DND-41 (cell line): ENCODE results near the gene CD63.

Source experiments
- EZH2 ChIP-seq: IDR thresholded peaks from 3 replicates; pipeline ENCODE4 v1.6.1; 2012; ENCODE audit warnings: borderline replicate concordance, low read depth, mild to moderate bottlenecking, moderate library complexity, low read length, inconsistent platforms; ENCODE audit not compliant: severe bottlenecking
- TF ChIP-seq, protein P1 (sequence below): IDR thresholded peaks from 2 replicates; pipeline ENCODE4 v1.5.1; 2012; ENCODE audit warnings: borderline replicate concordance, low read length, moderate library complexity, mild to moderate bottlenecking; ENCODE audit not compliant: poor library complexity, severe bottlenecking; ENCODE audit errors: extremely low read depth

DNA sequence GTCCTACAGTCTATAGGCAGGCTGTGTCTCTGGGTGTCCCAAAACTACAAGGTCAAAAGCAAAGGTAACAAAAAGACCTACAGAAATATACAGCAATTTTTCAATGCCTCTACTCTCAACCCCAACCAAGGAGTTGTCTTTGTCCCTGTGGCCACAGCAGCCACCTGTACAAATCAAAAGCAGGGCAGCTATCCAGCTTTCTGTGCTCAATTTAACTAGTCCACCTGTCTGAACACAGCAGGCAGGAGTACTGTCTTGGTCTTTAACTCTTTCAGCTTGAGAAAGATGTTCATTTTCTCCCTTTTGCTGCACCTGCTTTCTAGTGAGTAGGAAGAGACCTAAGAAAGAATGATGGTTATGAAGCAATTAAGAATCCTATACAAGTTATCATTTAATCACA is 33.8 kb upstream of the CD63 start:
- TF ChIP-seq, protein P1, sequence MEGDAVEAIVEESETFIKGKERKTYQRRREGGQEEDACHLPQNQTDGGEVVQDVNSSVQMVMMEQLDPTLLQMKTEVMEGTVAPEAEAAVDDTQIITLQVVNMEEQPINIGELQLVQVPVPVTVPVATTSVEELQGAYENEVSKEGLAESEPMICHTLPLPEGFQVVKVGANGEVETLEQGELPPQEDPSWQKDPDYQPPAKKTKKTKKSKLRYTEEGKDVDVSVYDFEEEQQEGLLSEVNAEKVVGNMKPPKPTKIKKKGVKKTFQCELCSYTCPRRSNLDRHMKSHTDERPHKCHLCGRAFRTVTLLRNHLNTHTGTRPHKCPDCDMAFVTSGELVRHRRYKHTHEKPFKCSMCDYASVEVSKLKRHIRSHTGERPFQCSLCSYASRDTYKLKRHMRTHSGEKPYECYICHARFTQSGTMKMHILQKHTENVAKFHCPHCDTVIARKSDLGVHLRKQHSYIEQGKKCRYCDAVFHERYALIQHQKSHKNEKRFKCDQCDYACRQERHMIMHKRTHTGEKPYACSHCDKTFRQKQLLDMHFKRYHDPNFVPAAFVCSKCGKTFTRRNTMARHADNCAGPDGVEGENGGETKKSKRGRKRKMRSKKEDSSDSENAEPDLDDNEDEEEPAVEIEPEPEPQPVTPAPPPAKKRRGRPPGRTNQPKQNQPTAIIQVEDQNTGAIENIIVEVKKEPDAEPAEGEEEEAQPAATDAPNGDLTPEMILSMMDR = no peak
- no peak for TF ChIP-seq EZH2
